Muscle of leg (tissue), 16 donors: ENCODE results near the gene RBAK. TPM values are rescaled to one million over a fixed set of nuclear protein-coding genes. Genes with fewer than 3 reads are reported as not detected.
A peak's percentile ranks its signal among the peaks of the same experiment; 100 is the strongest.

Experiments
- DNase-seq: peaks from one replicate; pipeline ENCODE4 v3.0.0; 2013
- H3K27ac ChIP-seq: one replicate; pipeline ENCODE4 v1.5.1; 2013; ENCODE audit warnings: mild to moderate bottlenecking, low read length, control low read depth
- H3K27me3 ChIP-seq: one replicate; pipeline ENCODE4 v1.6.1; 2013; ENCODE audit warnings: low read length; ENCODE audit not compliant: control insufficient read depth, insufficient read depth
- H3K36me3 ChIP-seq: one replicate; pipeline ENCODE4 v1.6.1; 2013; ENCODE audit warnings: low read length; ENCODE audit not compliant: control insufficient read depth, insufficient read depth
- H3K4me1 ChIP-seq: one replicate; pipeline ENCODE4 v1.6.1; 2013; ENCODE audit warnings: low read length; ENCODE audit not compliant: control insufficient read depth, insufficient read depth
- H3K4me3 ChIP-seq: one replicate; pipeline ENCODE4 v1.5.1; 2013; ENCODE audit warnings: low read length, control low read depth
- H3K9me3 ChIP-seq: replicated peaks from 2 replicates; pipeline ENCODE4 v1.6.1; 2013; ENCODE audit warnings: low read depth, low read length; ENCODE audit not compliant: control insufficient read depth
- WGBS: methylation state at CpG from one replicate; pipeline ENCODE4 v1.1.5; 2013; ENCODE audit warnings: missing lambda C conversion rate; ENCODE audit not compliant: insufficient coverage; 5-methylcytosine and 5-hydroxymethylcytosine counted together
- long read RNA-seq, 11 donors: transcript quantifications; one replicate each; lab custom pipeline, GENCODE V29; 2026
- polyA plus RNA-seq, 8 donors: library from polyadenylated mRNA; unstranded; fragments of 120-200 nt; gene quantifications; one replicate each; pipeline versions ENCODE4 v1.2.1 to v1.2.3, GENCODE V29; 2013; ENCODE audit warnings: inconsistent platforms in 1 of 8, low replicate concordance in 1 of 8; ENCODE audit not compliant: insufficient read length in 8 of 8, insufficient read depth in 1 of 8
- total RNA-seq: library from RNA; stranded (reverse); fragments of 120-200 nt; gene quantifications from one replicate; pipeline ENCODE4 v1.2.4, GENCODE V29; 2013

The RBAK gene
- total RNA-seq (12.6 TPM), polyA plus RNA-seq (10 to 100 TPM in 5 of 8 donors, 1 to 10 TPM in 3; 6.7 to 11.9 (median 10.4) TPM)
- long read RNA-seq, donor 1, full-length matches to known transcripts, result 2 of 2 reads
- long read RNA-seq, donor 1, partial matches to known transcripts, result 0 of 2 reads
- long read RNA-seq, donor 1, other reads (novel, unspliced or antisense), result 0 of 2 reads
- long read RNA-seq, donor 2, result 0 reads
- long read RNA-seq, donor 3, full-length matches to known transcripts, result 1 of 1 reads
- long read RNA-seq, donor 3, partial matches to known transcripts, result 0 of 1 reads
- long read RNA-seq, donor 3, other reads (novel, unspliced or antisense), result 0 of 1 reads
- long read RNA-seq, donor 4, full-length matches to known transcripts, result 4 of 4 reads
- long read RNA-seq, donor 4, partial matches to known transcripts, result 0 of 4 reads
- long read RNA-seq, donor 4, other reads (novel, unspliced or antisense), result 0 of 4 reads
- long read RNA-seq, donor 5, full-length matches to known transcripts, result 5 of 5 reads
- long read RNA-seq, donor 5, partial matches to known transcripts, result 0 of 5 reads
- long read RNA-seq, donor 5, other reads (novel, unspliced or antisense), result 0 of 5 reads
- long read RNA-seq, donor 6, full-length matches to known transcripts, result 4 of 4 reads
- long read RNA-seq, donor 6, partial matches to known transcripts, result 0 of 4 reads
- long read RNA-seq, donor 6, other reads (novel, unspliced or antisense), result 0 of 4 reads
- long read RNA-seq, donor 7, full-length matches to known transcripts, result 1 of 1 reads
- long read RNA-seq, donor 7, partial matches to known transcripts, result 0 of 1 reads
- long read RNA-seq, donor 7, other reads (novel, unspliced or antisense), result 0 of 1 reads
- long read RNA-seq, donor 8, full-length matches to known transcripts, result 2 of 2 reads
- long read RNA-seq, donor 8, partial matches to known transcripts, result 0 of 2 reads
- long read RNA-seq, donor 8, other reads (novel, unspliced or antisense), result 0 of 2 reads
- long read RNA-seq, donor 9, full-length matches to known transcripts, result 1 of 1 reads
- long read RNA-seq, donor 9, partial matches to known transcripts, result 0 of 1 reads
- long read RNA-seq, donor 9, other reads (novel, unspliced or antisense), result 0 of 1 reads
- long read RNA-seq, donor 10, full-length matches to known transcripts, result 1 of 1 reads
- long read RNA-seq, donor 10, partial matches to known transcripts, result 0 of 1 reads
- long read RNA-seq, donor 10, other reads (novel, unspliced or antisense), result 0 of 1 reads
- long read RNA-seq, donor 11, full-length matches to known transcripts, result 1 of 1 reads
- long read RNA-seq, donor 11, partial matches to known transcripts, result 0 of 1 reads
- long read RNA-seq, donor 11, other reads (novel, unspliced or antisense), result 0 of 1 reads

DNA sequence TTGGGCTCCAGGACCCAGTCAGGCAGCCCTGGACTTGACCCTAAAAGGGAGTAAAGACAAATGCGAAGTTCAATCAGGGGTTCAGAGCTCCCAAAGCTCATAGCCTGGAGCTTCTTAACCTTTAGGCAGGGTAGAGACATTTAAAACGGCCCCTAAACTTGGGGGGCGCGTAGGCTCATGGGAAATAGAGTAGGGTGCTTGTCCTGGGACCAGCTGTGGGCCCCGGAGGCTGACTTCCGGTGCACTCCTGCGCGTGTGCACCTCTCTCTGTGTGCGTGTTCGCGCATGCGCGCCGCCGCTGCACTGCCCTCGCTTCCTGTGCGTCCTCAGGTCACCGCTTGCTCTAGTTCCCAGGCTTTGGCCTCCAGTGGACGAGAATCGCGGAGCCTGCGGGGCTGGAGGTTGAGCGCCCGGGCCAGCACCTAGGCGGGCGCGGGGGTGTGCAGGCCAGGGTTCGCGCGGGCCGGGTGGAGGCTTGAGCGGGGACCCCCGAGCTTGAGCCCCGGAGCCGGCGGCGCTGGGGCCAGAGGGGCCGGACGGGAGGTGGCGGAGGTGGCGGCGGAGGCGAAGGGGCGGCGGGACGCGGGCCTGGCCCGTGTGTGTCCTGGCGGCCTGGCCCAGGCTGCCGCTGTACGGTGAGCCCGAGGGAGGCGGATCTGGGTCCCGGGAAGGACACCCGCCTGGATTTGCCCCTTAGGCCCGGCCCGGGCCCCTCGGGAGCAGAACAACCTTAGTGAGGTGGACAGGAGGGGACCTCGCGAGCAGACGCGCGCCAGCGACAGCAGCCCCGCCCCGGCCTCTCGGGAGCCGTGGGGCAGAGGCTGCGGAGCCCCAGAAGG lies at the start of gene RBAK:
TSS of gene RBAK (plus strand) at position 303 of the 839 bp plus-strand sequence. CDS start 2,217 bp downstream, outside the sequence.
- Histone ChIP-seq H3K9me3 (peaks cover 1% of the 10 kb centered on the region), H3K4me1 (peaks cover 4% of the 10 kb centered on the region), H3K27me3 (no peaks in the 10 kb centered on the region), H3K36me3 (peaks cover 15% of the 10 kb centered on the region), H3K27ac (peak within 1 kb of the TSS; percentile 74), H3K4me3 (peak within 1 kb of the TSS; percentile 86)
- peak; percentile 97 for DNase-seq
- WGBS, result under 1% methylated on average over 67 of the region's 69 CpGs

DNA sequence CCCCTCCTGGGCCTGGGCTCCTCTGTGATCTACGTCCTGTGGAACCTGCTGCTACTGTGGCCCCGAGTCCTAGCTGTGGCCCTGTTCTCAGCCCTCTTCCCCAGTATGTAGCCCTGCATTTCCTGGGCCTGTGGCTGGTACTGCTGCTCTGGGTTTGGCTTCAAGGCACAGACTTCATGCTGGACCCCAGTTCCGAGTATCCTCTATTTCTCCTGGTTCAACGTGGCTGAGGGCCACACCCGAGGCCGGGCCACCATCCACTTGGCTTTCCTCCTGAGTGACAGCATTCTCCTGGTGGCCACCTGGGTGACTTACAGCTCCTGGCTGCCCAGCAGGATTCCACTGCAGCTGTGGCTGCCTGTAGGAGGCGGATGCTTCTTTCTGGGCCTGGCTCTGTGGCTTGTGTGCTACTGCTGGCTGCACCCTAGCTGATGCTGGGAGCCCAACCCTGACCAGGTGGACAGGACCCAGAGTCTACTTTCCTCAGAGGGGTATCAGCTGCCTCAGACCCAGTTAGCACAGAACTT lies 48.9 kb upstream of the RBAK start:
- Histone ChIP-seq H3K36me3 (peaks cover 70% of the 10 kb centered on the region), H3K4me1 (no peaks in the 10 kb centered on the region), H3K27me3 (no peaks in the 10 kb centered on the region), H3K27ac (no peak overlapping the region), H3K9me3 (no peaks in the 10 kb centered on the region), H3K4me3 (no peak overlapping the region)
- WGBS, result 91% methylated on average over 7 of the region's 7 CpGs
- no peak for DNase-seq

DNA sequence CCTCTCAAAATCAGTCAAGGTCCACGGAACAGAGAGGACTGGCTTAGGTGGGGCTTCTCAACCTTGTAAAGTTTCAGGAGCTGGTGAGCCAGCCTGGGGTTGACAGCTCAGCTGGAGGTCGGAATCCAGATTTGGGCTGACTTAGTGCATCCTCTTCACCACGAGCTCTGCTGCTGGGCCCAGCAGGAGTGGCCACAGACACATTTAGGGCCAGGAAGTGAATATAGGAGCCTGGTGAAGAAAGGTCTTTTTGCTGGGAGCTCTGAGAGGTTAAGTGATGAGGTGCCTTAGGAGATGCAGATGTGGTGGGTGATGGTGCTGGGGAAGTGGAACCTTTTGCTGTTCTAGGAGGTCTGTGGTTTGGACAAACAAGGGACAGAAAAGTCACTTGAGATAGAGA lies 47.4 kb upstream of the RBAK start:
- WGBS, result 91% methylated on average over 3 of the region's 3 CpGs
- Histone ChIP-seq H3K27me3 (no peaks in the 10 kb centered on the region), H3K36me3 (peaks cover 56% of the 10 kb centered on the region), H3K9me3 (no peaks in the 10 kb centered on the region), H3K4me1 (no peaks in the 10 kb centered on the region), H3K4me3 (no peak overlapping the region), H3K27ac (no peak overlapping the region)
- no peak for DNase-seq

DNA sequence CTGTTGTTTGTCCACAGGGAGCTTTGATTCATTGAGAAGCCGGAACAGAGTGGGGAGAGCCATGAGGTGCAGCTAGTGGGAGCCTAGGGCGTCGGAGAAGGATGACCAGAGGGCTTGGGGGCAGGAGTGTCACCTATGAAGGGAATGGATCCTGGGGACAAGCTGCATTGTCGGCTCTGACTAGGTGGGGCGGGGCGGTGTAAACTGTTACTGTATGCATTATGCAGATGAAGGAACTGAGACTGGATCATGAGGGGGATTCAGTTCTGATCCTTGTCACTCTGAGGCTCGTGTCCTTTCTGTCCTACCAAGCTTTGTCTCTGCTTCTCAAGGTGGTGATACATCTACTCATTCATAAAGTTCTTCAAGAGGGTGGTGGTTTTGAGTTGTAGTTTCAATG lies 46.8 kb upstream of the RBAK start:
- no peaks in the 10 kb centered on the region for H3K4me1 ChIP-seq
- WGBS, result 94% methylated on average over 6 of the region's 7 CpGs
- no peak overlapping the region for H3K4me3 ChIP-seq
- DNase-seq, result no peak
- H3K27me3 ChIP-seq, result no peaks in the 10 kb centered on the region
- no peak overlapping the region for H3K27ac ChIP-seq
- H3K9me3 ChIP-seq, result no peaks in the 10 kb centered on the region
- H3K36me3 ChIP-seq, result peaks cover 50% of the 10 kb centered on the region

DNA sequence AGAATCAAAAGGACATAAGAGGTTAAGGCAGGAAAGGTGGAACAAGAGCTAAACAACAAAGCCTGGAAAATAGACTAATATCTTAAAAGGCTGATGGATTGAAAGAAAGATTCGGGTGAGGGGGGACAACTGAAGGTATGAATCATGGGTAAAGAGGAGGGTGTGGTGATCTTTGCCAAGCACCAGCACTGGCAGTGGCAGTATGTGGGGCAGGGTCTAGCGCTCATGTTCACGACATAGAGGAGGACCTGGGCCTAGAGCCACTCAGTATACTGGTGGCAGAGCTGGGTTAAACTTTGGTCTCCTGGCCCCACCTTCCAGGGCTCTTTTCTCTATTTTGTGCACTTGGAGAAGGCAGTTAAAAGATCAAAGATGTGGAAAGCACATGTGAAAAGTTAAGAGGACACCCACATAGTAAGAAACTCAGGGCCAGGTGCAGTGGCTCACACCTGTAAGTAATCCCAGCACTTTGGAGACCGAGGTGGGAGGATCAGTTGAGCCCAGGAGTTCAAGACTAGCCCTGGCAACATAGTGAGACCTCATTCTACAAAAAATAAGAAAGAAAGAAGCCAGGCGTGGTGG lies 46.2 kb upstream of the RBAK start:
- H3K36me3 ChIP-seq, result peaks cover 45% of the 10 kb centered on the region
- no peaks in the 10 kb centered on the region for H3K27me3 ChIP-seq
- H3K27ac ChIP-seq, result no peak overlapping the region
- no peaks in the 10 kb centered on the region for H3K4me1 ChIP-seq
- 83% methylated on average over 4 of the region's 5 CpGs for WGBS
- H3K4me3 ChIP-seq, result no peak overlapping the region
- H3K9me3 ChIP-seq, result no peaks in the 10 kb centered on the region
- no peak for DNase-seq

DNA sequence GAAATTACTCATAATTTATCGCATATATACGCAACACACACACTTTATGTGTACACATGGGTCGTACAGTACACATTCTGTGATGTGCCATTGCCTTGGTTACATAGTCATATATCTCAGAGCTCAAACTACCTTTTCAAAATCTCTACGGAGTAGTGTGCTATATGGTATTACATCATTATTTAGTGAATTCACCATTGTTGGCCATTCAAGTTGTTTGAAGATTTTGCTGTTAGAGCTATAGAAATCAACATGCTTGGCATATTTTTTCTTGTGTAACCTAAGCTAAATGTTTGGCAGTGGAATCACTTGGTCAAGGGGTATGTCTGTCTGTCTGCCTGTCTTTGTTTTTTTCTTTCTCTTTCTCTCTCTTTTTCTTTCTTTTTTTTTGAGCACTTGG lies 44.7 kb upstream of the RBAK start:
- Histone ChIP-seq H3K36me3 (peaks cover 30% of the 10 kb centered on the region), H3K27me3 (no peaks in the 10 kb centered on the region), H3K4me1 (no peaks in the 10 kb centered on the region), H3K27ac (no peak overlapping the region), H3K9me3 (no peaks in the 10 kb centered on the region), H3K4me3 (no peak overlapping the region)
- no peak for DNase-seq
- no CpG with 5 or more reads among the region's 4 CpGs for WGBS

DNA sequence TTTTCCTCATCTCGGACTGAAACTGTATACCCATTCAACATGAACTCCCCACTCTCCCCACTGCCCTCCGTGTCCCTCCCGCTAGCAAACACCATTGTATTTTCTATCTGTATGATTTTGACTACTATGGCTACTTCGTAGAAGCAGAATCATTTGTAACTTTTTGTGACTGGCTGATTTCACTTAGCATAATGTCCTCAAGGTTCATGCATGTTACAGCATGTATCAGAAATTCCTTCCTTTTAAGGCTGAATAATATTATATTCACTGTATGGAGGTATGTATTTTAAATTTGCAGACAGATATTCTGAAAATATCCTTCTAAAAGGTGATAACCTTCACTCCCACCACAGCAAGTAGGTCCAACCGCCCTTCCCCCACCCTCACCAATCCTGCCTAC lies 43.7 kb upstream of the RBAK start:
- no peak for DNase-seq
- peaks cover 21% of the 10 kb centered on the region for H3K36me3 ChIP-seq
- no peaks in the 10 kb centered on the region for H3K27me3 ChIP-seq
- H3K27ac ChIP-seq, result no peak overlapping the region
- no CpG with 5 or more reads among the region's 5 CpGs for WGBS
- no peaks in the 10 kb centered on the region for H3K4me1 ChIP-seq
- H3K9me3 ChIP-seq, result no peaks in the 10 kb centered on the region
- H3K4me3 ChIP-seq, result no peak overlapping the region

DNA sequence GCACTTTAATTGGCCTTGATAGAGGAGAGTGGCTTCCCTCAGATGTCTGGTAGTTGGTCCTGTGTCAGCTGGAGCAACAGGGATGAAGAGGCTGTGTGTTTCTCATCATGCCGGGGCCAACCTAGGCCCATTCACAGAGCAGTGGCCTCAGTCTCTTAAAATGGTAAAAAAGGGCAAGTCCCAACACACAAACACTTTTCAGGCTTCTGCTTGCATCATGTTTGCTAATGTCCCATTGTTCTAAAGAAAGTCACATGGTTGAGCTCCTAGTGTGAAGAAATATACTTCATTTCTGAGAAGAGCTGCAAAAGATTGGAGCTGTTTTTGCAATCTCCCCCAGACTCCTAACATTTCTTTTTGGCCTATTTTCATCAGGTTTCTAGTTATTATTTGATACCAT lies 40.6 kb upstream of the RBAK start:
- no peak overlapping the region for H3K4me3 ChIP-seq
- H3K27me3 ChIP-seq, result no peaks in the 10 kb centered on the region
- WGBS, result no CpG with 5 or more reads among the region's 1 CpG

DNA sequence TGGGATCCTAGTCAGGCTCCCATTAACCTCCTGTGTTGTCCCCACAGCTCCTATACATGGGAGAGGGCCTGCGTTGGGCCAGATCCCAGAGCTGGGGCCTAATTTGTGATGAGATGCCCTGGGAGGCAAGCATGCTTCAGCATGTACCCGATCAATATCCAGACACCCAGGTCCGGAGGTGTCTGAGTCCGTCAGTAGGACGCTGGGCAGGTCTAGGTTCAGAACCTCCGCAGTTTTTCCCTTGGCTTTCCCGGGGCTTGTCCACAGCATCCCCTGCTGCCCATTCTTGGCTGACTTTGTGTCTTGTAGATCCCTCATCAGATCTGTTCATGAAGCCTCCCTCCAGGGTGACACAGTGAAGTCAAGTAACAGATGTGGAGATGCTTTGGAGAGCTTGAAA lies 32.7 kb upstream of the RBAK start:
- 91% methylated on average over 7 of the region's 7 CpGs for WGBS
- H3K27me3 ChIP-seq, result no peaks in the 10 kb centered on the region
- peaks cover 16% of the 10 kb centered on the region for H3K9me3 ChIP-seq
- no peak overlapping the region for H3K27ac ChIP-seq
- H3K4me1 ChIP-seq, result no peaks in the 10 kb centered on the region
- H3K36me3 ChIP-seq, result peaks cover 12% of the 10 kb centered on the region
- no peak for DNase-seq
- H3K4me3 ChIP-seq, result no peak overlapping the region

More for the DNA sequence above, 40.6 kb upstream of the RBAK start:
- no peak for DNase-seq
- Histone ChIP-seq H3K36me3 (peaks cover 6% of the 10 kb centered on the region), H3K27ac (no peak overlapping the region), H3K4me1 (no peaks in the 10 kb centered on the region), H3K9me3 (peaks cover 4% of the 10 kb centered on the region)
